ENCODE measurements around the gene PDGFRB. TPM values are rescaled to one million over a fixed set of nuclear protein-coding genes. Genes with fewer than 3 reads are reported as not detected.
A peak's percentile ranks its signal among the peaks of the same experiment; 100 is the strongest.

Gene PDGFRB
- total RNA-seq, 1 donor from 2014 or later: 0.30 TPM

GRCh38 chr5:150082374-150082773 lies 73.3 kb downstream of the PDGFRB start:
- no peak for DNase-seq (ENCODE audit: low read depth)

- no peak for DNase-seq (ENCODE audit: low read depth)
Measured at GRCh38 chr5:150081541-150082283, 73.9 kb downstream of the PDGFRB start.

GRCh38 chr5:150080696-150081435 lies 74.8 kb downstream of the PDGFRB start:
- no peak for DNase-seq (ENCODE audit: low read depth)

GRCh38 chr5:150079909-150080461 lies 75.7 kb downstream of the PDGFRB start:
- no peak for DNase-seq (ENCODE audit: low read depth)

GRCh38 chr5:150078802-150079689 lies 76.6 kb downstream of the PDGFRB start:
- no peak for DNase-seq (ENCODE audit: low read depth)

- no peak for DNase-seq (ENCODE audit: low read depth)
Measured at GRCh38 chr5:150077996-150078801, 77.4 kb downstream of the PDGFRB start.

- no peak for DNase-seq (ENCODE audit: low read depth)
Measured at GRCh38 chr5:150077060-150077459, 78.6 kb downstream of the PDGFRB start.

GRCh38 chr5:150075806-150076205 lies 79.8 kb downstream of the PDGFRB start:
- DNase-seq (ENCODE audit: low read depth): no peak

GRCh38 chr5:150075233-150075632 lies 80.4 kb downstream of the PDGFRB start:
- DNase-seq (ENCODE audit: low read depth): no peak

GRCh38 chr5:150073677-150074076 lies 82.0 kb downstream of the PDGFRB start:
- no peak for DNase-seq (ENCODE audit: low read depth)

GRCh38 chr5:150073086-150073625 lies 82.5 kb downstream of the PDGFRB start:
- no peak for DNase-seq (ENCODE audit: low read depth)

- no peak for DNase-seq (ENCODE audit: low read depth)
Measured at GRCh38 chr5:150070821-150071220, 84.8 kb downstream of the PDGFRB start.

GRCh38 chr5:150069672-150070627 lies 85.7 kb downstream of the PDGFRB start:
- no peak for DNase-seq (ENCODE audit: low read depth)

GRCh38 chr5:150068961-150069645 lies 86.5 kb downstream of the PDGFRB start:
- DNase-seq (ENCODE audit: low read depth): no peak

- DNase-seq (ENCODE audit: low read depth): peak; percentile 29
Measured at GRCh38 chr5:150068472-150068871, 87.2 kb downstream of the PDGFRB start.

GRCh38 chr5:150068071-150068470 lies 87.6 kb downstream of the PDGFRB start:
- no peak for DNase-seq (ENCODE audit: low read depth)

GRCh38 chr5:150067405-150067960 lies 88.2 kb downstream of the PDGFRB start:
- no peak for DNase-seq (ENCODE audit: low read depth)

- DNase-seq (ENCODE audit: low read depth): peak; percentile 77
Measured at GRCh38 chr5:150066901-150067396, 88.7 kb downstream of the PDGFRB start.
